GM04503 (cell line): ENCODE measurements around the gene SYNJ2.
A peak's percentile ranks its signal among the peaks of the same experiment; 100 is the strongest.

Experiments
- DNase-seq: peaks from one replicate; pipeline ENCODE4 v3.0.0-alpha.2; 2012; ENCODE audit warnings: low read depth

SYNJ2 gene

GRCh38 chr6:158027590-158028285 is 46.1 kb downstream of the SYNJ2 start:
- no peak for DNase-seq

GRCh38 chr6:158028421-158028820 is 46.8 kb downstream of the SYNJ2 start:
- no peak for DNase-seq

- no peak for DNase-seq
Observed at GRCh38 chr6:158028876-158029275, 47.2 kb downstream of the SYNJ2 start.

GRCh38 chr6:158029668-158030230 is 48.1 kb downstream of the SYNJ2 start:
- DNase-seq, result no peak

GRCh38 chr6:158030380-158031300 is 49.0 kb downstream of the SYNJ2 start:
- no peak for DNase-seq

- peak; percentile 66 for DNase-seq
Observed at GRCh38 chr6:158031381-158032353, 50.0 kb downstream of the SYNJ2 start.

- DNase-seq, result no peak
Observed at GRCh38 chr6:158032354-158032733, 50.7 kb downstream of the SYNJ2 start.

- no peak for DNase-seq
Observed at GRCh38 chr6:158033077-158033750, 51.6 kb downstream of the SYNJ2 start.

- DNase-seq, result no peak
Observed at GRCh38 chr6:158033751-158034702, 52.4 kb downstream of the SYNJ2 start.

- no peak for DNase-seq
Observed at GRCh38 chr6:158036261-158036660, 54.6 kb downstream of the SYNJ2 start.

- DNase-seq, result no peak
Observed at GRCh38 chr6:158037021-158037420, 55.4 kb downstream of the SYNJ2 start.

GRCh38 chr6:158037771-158038170 is 56.1 kb downstream of the SYNJ2 start:
- no peak for DNase-seq

- no peak for DNase-seq
Observed at GRCh38 chr6:158038291-158039177, 56.9 kb downstream of the SYNJ2 start.

GRCh38 chr6:158039178-158039557 is 57.5 kb downstream of the SYNJ2 start:
- DNase-seq, result no peak

GRCh38 chr6:158039571-158040050 is 57.9 kb downstream of the SYNJ2 start:
- no peak for DNase-seq

GRCh38 chr6:158040051-158040803 is 58.6 kb downstream of the SYNJ2 start:
- DNase-seq, result peak; percentile 85

GRCh38 chr6:158040804-158041347 is 59.2 kb downstream of the SYNJ2 start:
- no peak for DNase-seq

- no peak for DNase-seq
Observed at GRCh38 chr6:158041370-158041769, 59.7 kb downstream of the SYNJ2 start.
